ENCODE data around the gene KCND3.

DNA sequence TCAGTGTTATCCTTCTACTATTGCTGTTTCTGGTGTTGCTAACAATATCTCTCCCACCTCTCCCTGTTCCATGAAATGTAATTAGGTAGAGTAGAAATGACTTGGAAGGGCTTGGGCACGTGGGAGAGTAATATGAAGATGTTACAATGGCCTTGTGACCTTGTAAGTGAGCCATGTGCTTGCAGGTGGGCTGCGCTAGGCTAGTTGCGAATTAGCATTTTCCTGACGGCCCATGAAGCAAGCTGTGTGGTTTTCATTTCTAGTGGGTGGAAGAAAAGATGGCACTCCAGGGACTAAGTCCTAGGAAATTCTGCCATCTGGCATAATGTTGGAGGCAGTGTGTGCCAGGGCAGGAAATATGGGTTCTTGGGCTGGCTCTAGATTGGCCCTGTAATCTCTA lies 241.5 kb downstream of the KCND3 start:
- no peak for TF ChIP-seq POLR2A (IDR thresholded peaks at IDR 0.05)
- TF ChIP-seq, protein P1, sequence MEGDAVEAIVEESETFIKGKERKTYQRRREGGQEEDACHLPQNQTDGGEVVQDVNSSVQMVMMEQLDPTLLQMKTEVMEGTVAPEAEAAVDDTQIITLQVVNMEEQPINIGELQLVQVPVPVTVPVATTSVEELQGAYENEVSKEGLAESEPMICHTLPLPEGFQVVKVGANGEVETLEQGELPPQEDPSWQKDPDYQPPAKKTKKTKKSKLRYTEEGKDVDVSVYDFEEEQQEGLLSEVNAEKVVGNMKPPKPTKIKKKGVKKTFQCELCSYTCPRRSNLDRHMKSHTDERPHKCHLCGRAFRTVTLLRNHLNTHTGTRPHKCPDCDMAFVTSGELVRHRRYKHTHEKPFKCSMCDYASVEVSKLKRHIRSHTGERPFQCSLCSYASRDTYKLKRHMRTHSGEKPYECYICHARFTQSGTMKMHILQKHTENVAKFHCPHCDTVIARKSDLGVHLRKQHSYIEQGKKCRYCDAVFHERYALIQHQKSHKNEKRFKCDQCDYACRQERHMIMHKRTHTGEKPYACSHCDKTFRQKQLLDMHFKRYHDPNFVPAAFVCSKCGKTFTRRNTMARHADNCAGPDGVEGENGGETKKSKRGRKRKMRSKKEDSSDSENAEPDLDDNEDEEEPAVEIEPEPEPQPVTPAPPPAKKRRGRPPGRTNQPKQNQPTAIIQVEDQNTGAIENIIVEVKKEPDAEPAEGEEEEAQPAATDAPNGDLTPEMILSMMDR (IDR thresholded peaks at IDR 0.05): no peak

Data from tibial nerve (tissue), 3 donors.